ENCODE results near the gene VWF.

Gene VWF

GRCh38 chr12:5944053-5944452 is 180.4 kb downstream of the VWF start:
- DNase-seq = no peak
- no peak overlapping the region for H3K27ac ChIP-seq (ENCODE audit: low read length)
- H3K27me3 ChIP-seq (replicated peaks; ENCODE audit: insufficient read depth, low read length) = peaks cover 22% of the 10 kb centered on the region
- no peaks in the 10 kb centered on the region for H3K36me3 ChIP-seq (replicated peaks; ENCODE audit: insufficient read depth, low read length)
- no peaks in the 10 kb centered on the region for H4K20me1 ChIP-seq (ENCODE audit: insufficient read depth, low read length)
- H3K9me2 ChIP-seq (replicated peaks; ENCODE audit: insufficient read depth, low read length) = no peaks in the 10 kb centered on the region
- H3K9ac ChIP-seq (ENCODE audit: low read length) = no peak overlapping the region
- H2AFZ ChIP-seq (ENCODE audit: low read length) = no peak overlapping the region
- H3K9me3 ChIP-seq (replicated peaks; ENCODE audit: insufficient read depth, low read length) = no peaks in the 10 kb centered on the region
- TF ChIP-seq EZH2phosphoT487 (IDR thresholded peaks at IDR 0.05; ENCODE audit: low read length) (no peak), CTCF (IDR thresholded peaks at IDR 0.05; ENCODE audit: low read length) (no peak), EZH2 (optimal IDR thresholded peaks at IDR 0.05; ENCODE audit: low read depth, low read length) (no peak)
- H3F3A ChIP-seq (ENCODE audit: insufficient read depth, low read length) = no peaks in the 10 kb centered on the region
- H3K4me3 ChIP-seq (ENCODE audit: low read length) = no peak overlapping the region
- no peaks in the 10 kb centered on the region for H3K4me1 ChIP-seq (ENCODE audit: low read length)
- H3K4me2 ChIP-seq (ENCODE audit: low read depth, low read length) = no peak overlapping the region
- H3K79me2 ChIP-seq (ENCODE audit: low read length) = no peaks in the 10 kb centered on the region

- H3K9me2 ChIP-seq (replicated peaks; ENCODE audit: insufficient read depth, low read length) = no peaks in the 10 kb centered on the region
- H4K20me1 ChIP-seq (ENCODE audit: insufficient read depth, low read length) = no peaks in the 10 kb centered on the region
- H2AFZ ChIP-seq (ENCODE audit: low read length) = no peak overlapping the region
- no peaks in the 10 kb centered on the region for H3K9me3 ChIP-seq (replicated peaks; ENCODE audit: insufficient read depth, low read length)
- TF ChIP-seq CTCF (IDR thresholded peaks at IDR 0.05; ENCODE audit: low read length) = no peak
- no peak for TF ChIP-seq EZH2phosphoT487 (IDR thresholded peaks at IDR 0.05; ENCODE audit: low read length)
- no peak overlapping the region for H3K4me2 ChIP-seq (ENCODE audit: low read depth, low read length)
- no peak overlapping the region for H3K9ac ChIP-seq (ENCODE audit: low read length)
- no peak overlapping the region for H3K27ac ChIP-seq (ENCODE audit: low read length)
- H3K36me3 ChIP-seq (replicated peaks; ENCODE audit: insufficient read depth, low read length) = no peaks in the 10 kb centered on the region
- H3K4me3 ChIP-seq (ENCODE audit: low read length) = no peak overlapping the region
- H3K79me2 ChIP-seq (ENCODE audit: low read length) = no peaks in the 10 kb centered on the region
- H3K4me1 ChIP-seq (ENCODE audit: low read length) = no peaks in the 10 kb centered on the region
- H3K27me3 ChIP-seq (replicated peaks; ENCODE audit: insufficient read depth, low read length) = peaks cover 22% of the 10 kb centered on the region
- DNase-seq = no peak
- H3F3A ChIP-seq (ENCODE audit: insufficient read depth, low read length) = no peaks in the 10 kb centered on the region
Measured at GRCh38 chr12:5941907-5942306, 182.6 kb downstream of the VWF start.

- Histone ChIP-seq H2AFZ (ENCODE audit: low read length) (no peak overlapping the region), H3K4me2 (ENCODE audit: low read depth, low read length) (no peak overlapping the region), H3K27ac (ENCODE audit: low read length) (no peak overlapping the region), H3K4me1 (ENCODE audit: low read length) (no peaks in the 10 kb centered on the region), H3K9me2 (replicated peaks; ENCODE audit: insufficient read depth, low read length) (no peaks in the 10 kb centered on the region), H3K27me3 (replicated peaks; ENCODE audit: insufficient read depth, low read length) (peaks cover 13% of the 10 kb centered on the region; the same call in 1 of the 2 replicates), H3K79me2 (ENCODE audit: low read length) (no peaks in the 10 kb centered on the region), H3K9ac (ENCODE audit: low read length) (no peak overlapping the region), H3K9me3 (replicated peaks; ENCODE audit: insufficient read depth, low read length) (no peaks in the 10 kb centered on the region), H4K20me1 (ENCODE audit: insufficient read depth, low read length) (no peaks in the 10 kb centered on the region), H3K4me3 (ENCODE audit: low read length) (no peak overlapping the region), H3K36me3 (replicated peaks; ENCODE audit: insufficient read depth, low read length) (no peaks in the 10 kb centered on the region), H3F3A (ENCODE audit: insufficient read depth, low read length) (no peaks in the 10 kb centered on the region)
- DNase-seq = no peak
- no peak for TF ChIP-seq EZH2 (optimal IDR thresholded peaks at IDR 0.05; ENCODE audit: low read depth, low read length)
- no peak for TF ChIP-seq CTCF (IDR thresholded peaks at IDR 0.05; ENCODE audit: low read length)
- TF ChIP-seq EZH2phosphoT487 (IDR thresholded peaks at IDR 0.05; ENCODE audit: low read length) = no peak
Measured at GRCh38 chr12:5927732-5928516, 196.5 kb downstream of the VWF start.

Measured in MM.1S (cell line).